IMR-90 (cell line): Measurements from ENCODE around the gene SLC35F1.

Experiments
- POLR2A ChIP-seq: IDR thresholded peaks from 2 replicates; pipeline ENCODE4 v1.6.1; 2012; ENCODE audit warnings: mild to moderate bottlenecking, low read depth, low read length
- RFX5 ChIP-seq: IDR thresholded peaks from 2 replicates; pipeline ENCODE4 v1.8.0; 2012; ENCODE audit warnings: low read depth, mild to moderate bottlenecking, low read length, moderate library complexity
- TF ChIP-seq, protein P1 (sequence below): conservative IDR thresholded peaks from 2 replicates; pipeline ENCODE4 v1.5.1; 2012; ENCODE audit warnings: mild to moderate bottlenecking, low read depth, low read length, improper control_type of control experiment

GRCh38 chr6:118134206-118134605 is 227.1 kb downstream of the SLC35F1 start:
- TF ChIP-seq POLR2A (no peak), RFX5 (no peak)
- TF ChIP-seq, protein P1, sequence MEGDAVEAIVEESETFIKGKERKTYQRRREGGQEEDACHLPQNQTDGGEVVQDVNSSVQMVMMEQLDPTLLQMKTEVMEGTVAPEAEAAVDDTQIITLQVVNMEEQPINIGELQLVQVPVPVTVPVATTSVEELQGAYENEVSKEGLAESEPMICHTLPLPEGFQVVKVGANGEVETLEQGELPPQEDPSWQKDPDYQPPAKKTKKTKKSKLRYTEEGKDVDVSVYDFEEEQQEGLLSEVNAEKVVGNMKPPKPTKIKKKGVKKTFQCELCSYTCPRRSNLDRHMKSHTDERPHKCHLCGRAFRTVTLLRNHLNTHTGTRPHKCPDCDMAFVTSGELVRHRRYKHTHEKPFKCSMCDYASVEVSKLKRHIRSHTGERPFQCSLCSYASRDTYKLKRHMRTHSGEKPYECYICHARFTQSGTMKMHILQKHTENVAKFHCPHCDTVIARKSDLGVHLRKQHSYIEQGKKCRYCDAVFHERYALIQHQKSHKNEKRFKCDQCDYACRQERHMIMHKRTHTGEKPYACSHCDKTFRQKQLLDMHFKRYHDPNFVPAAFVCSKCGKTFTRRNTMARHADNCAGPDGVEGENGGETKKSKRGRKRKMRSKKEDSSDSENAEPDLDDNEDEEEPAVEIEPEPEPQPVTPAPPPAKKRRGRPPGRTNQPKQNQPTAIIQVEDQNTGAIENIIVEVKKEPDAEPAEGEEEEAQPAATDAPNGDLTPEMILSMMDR, result no peak
